GM18498 (cell line): Measurements from ENCODE around the gene OST4.
"Not testable (repeated sequence)": the region's sequence is repeated elsewhere in the genome, so short reads cannot be mapped to it uniquely, and the experiment has no call there.

Experiments
- ATAC-seq: cut with Tn5 transposase; IDR thresholded peaks from one replicate; pipeline ENCODE4 v1.9.1; 2021; ENCODE audit warnings: mild to moderate bottlenecking, moderate library complexity; ENCODE audit not compliant: unreplicated experiment

Gene OST4

GRCh38 chr2:27080140-27080469 lies 8.7 kb upstream of the OST4 start:
- ATAC-seq = no peak

GRCh38 chr2:27079233-27080139 lies 8.0 kb upstream of the OST4 start:
- no peak for ATAC-seq

- no peak for ATAC-seq
Observed at GRCh38 chr2:27078267-27079194, 7.1 kb upstream of the OST4 start, which contains the start of gene EMILIN1. TSS of gene EMILIN1 (plus strand) at chr2:27078615. CDS start at chr2:27079066, 451 bp downstream.

GRCh38 chr2:27077231-27077630 lies 5.8 kb upstream of the OST4 start:
- ATAC-seq = no peak

- no peak for ATAC-seq
Observed at GRCh38 chr2:27076323-27076722, 4.9 kb upstream of the OST4 start.

GRCh38 chr2:27075566-27075871 lies 4.1 kb upstream of the OST4 start:
- ATAC-seq = not testable (repeated sequence)

- ATAC-seq = no peak
Observed at GRCh38 chr2:27074738-27075565, 3.5 kb upstream of the OST4 start.

GRCh38 chr2:27073782-27074181 lies 2.3 kb upstream of the OST4 start:
- no peak for ATAC-seq

GRCh38 chr2:27072920-27073319 lies 1.5 kb upstream of the OST4 start:
- ATAC-seq = no peak

GRCh38 chr2:27071990-27072830 lies 756 bp upstream of the OST4 start:
- ATAC-seq = peak; percentile 29

- peak; percentile 8 for ATAC-seq
Observed at GRCh38 chr2:27070653-27071276, 689 bp downstream of the OST4 start.

- ATAC-seq = no peak
Observed at GRCh38 chr2:27069961-27070618, 1.4 kb downstream of the OST4 start.

- no peak for ATAC-seq
Observed at GRCh38 chr2:27069436-27069835, 2.0 kb downstream of the OST4 start.

GRCh38 chr2:27067385-27067784 lies 4.1 kb downstream of the OST4 start:
- no peak for ATAC-seq

- no peak for ATAC-seq
Observed at GRCh38 chr2:27065128-27065527, 6.3 kb downstream of the OST4 start.

GRCh38 chr2:27060323-27060722 lies 11.1 kb downstream of the OST4 start:
- ATAC-seq = no peak

- no peak for ATAC-seq
Observed at GRCh38 chr2:27059141-27059820, 12.2 kb downstream of the OST4 start.

- no peak for ATAC-seq
Observed at GRCh38 chr2:27058210-27058609, 13.2 kb downstream of the OST4 start.

- ATAC-seq = no peak
Observed at GRCh38 chr2:27057184-27057583, 14.3 kb downstream of the OST4 start.
